Cardiac fibroblast (primary cell): Measurements from ENCODE around the gene RERE.
"Not testable (repeated sequence)": the region's sequence is repeated elsewhere in the genome, so short reads cannot be mapped to it uniquely, and the experiment has no call there.

ENCODE experiments used
- DNase-seq, 2 donors: peaks; one replicate each; pipeline versions ENCODE4 v3.0.0 to v3.0.0-alpha.2; 2010; ENCODE audit warnings: low read depth in 2 of 2
- H3K4me3 ChIP-seq, 2 donors: replicated peaks in 1 of 2; 1 replicate in 1 of 2; 2 replicates in 1 of 2; pipeline ENCODE4 v1.5.1; 2011; ENCODE audit warnings: low read depth in 2 of 2, low read length in 2 of 2, mild to moderate bottlenecking in 2 of 2, moderate library complexity in 1 of 2
- TF ChIP-seq, protein P1 (sequence below): IDR thresholded peaks from one replicate; pipeline ENCODE4 v1.5.1; 2011; ENCODE audit warnings: low read depth, mild to moderate bottlenecking, low read length, inconsistent platforms

RERE gene

DNA sequence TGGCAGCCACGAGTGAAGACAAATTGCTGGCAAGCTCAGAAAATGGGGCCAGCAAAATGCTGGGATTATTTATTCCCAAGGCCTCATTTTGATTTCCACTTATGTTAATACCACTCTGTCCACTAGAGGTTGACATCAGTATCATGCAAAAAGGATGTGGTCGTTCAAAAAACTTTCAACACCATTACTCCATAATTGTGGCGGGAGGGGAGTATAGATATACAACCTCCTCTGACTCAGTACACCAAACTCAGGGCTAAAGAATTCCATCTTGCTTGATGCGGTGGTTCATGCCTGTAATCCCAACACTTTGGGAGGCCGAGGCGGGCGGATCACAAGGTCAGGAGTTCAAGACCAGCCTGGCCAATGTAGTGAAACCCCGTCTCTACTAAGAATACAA lies 200.6 kb downstream of the RERE start:
- TF ChIP-seq, protein P1, sequence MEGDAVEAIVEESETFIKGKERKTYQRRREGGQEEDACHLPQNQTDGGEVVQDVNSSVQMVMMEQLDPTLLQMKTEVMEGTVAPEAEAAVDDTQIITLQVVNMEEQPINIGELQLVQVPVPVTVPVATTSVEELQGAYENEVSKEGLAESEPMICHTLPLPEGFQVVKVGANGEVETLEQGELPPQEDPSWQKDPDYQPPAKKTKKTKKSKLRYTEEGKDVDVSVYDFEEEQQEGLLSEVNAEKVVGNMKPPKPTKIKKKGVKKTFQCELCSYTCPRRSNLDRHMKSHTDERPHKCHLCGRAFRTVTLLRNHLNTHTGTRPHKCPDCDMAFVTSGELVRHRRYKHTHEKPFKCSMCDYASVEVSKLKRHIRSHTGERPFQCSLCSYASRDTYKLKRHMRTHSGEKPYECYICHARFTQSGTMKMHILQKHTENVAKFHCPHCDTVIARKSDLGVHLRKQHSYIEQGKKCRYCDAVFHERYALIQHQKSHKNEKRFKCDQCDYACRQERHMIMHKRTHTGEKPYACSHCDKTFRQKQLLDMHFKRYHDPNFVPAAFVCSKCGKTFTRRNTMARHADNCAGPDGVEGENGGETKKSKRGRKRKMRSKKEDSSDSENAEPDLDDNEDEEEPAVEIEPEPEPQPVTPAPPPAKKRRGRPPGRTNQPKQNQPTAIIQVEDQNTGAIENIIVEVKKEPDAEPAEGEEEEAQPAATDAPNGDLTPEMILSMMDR = peak; percentile 38
- H3K4me3 ChIP-seq = not testable (repeated sequence)
- peak; percentile 81 to 93 for DNase-seq

DNA sequence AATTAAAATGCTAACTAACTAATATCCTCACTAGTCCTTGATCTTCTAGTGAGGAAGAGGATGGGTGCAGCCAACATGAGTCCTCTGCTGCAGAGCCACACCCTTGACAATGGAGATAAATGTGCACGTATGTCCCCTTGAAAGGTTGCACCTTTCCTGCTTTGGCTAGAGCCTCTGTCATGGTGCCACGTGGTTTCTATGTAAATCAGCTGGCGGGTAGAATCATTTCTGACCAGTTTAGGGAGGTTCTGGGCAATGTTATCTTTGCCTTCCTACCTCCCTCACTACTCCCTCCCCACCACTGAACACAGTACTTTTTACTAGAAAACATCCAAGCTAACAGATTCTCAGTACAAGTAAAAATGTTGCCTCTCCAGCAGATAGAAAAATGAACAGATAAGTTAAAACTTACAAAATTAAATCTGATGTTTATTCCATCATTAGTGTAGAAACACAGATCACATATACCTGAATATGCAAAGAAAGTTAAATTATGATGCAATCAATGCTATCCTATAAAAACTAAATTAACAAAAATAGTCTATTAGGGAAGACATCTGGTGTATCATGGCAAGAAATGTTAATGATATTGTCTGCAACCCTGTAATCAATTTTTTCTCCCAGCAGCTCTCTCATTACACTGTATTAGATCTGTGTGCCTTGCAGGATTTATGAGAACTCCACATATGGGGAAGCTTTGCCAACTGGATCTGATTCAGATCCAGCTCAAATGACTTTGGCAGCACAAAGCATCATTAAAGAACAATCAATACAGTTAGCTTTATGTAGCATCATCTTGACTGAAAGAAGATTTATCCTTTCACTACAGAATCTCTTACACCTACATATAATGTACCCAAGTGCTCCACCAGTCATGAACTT lies 205.6 kb downstream of the RERE start:
- not testable (repeated sequence) for H3K4me3 ChIP-seq, DNase-seq

DNA sequence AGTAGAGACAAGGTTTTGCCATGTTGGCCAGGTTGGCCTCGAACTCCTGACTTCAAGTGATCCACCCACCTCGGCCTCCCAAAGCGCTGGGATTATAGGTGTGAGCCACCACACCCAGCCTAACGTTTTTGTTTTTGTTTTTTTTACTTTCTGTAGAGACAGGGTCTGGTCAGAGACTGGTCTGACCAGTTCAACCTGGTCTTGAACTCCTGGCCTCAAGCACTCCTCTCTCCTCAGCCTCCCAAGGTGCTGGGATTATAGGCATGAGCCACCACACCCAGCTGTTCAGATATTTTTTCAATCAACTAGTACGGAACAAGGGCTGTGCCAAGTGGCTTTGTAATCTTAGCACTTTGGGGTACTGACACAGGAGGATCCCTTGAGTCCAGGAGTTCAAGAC lies 209.5 kb downstream of the RERE start:
- TF ChIP-seq, protein P1 = no peak
- no peak for DNase-seq

DNA sequence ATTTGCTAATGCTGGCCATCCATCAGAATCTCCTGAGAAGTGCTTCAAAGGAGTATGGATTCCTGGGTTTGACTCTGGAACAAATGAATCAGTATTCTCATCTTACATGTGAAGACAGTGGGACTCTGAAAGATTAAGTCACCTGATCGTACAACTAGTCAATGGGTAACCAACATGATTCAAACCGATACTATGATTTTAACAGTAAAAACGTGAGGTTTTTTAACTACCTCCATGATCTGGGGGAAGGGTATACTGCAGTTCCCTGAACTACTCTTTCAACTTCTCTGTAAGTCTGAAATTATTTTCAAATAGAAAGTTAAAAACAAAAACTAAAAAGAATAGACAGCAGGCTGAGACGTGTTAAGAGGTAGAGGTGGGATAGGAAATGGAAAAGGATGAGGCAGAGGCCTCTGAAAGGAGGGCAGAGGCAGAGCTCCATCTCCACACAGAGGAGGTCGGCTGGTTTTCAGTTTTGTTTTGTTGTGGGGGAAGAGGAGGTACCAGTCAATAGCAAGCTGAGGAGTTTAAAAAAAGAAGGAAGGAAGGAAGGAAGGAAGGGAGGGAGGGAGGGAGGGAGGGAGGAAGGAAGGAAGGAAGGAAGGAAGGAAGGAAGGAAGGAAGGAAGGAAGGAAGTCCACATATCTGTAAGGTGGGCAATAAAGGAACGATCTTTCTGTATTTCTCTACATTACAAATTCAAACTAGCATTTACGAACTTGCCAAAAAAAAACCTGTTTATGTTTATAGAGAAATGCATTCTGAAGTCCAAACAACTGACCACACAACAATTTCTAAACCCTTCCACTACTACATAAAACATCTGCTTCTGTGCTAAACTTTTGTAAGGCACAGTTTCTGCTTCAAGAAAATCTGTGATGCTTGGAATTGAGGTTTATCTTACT lies 213.1 kb downstream of the RERE start:
- no peak overlapping the region for H3K4me3 ChIP-seq
- TF ChIP-seq, protein P1 = no peak
- DNase-seq = no peak

More for the DNA sequence above, 209.5 kb downstream of the RERE start:
- H3K4me3 ChIP-seq = no peak overlapping the region

DNA sequence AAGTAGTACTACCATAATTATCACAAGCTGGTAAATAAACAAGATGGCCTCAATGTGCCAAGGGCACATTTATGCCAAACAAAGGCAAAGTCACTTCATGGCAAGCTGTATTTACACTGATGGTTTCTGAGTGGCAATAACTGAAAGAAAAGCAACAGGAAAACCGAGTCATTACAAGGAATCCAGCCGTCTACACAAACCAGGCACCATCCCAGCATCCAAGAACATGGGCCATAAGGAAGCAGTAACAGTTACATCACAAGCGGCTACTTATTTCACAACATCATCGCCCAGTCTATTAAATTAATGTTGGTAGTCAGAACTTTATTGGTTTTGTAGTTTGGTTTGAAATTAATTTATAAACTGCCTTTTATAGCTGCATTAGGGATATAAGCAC lies 214.2 kb downstream of the RERE start:
- no peak overlapping the region for H3K4me3 ChIP-seq
- peak; percentile 53 to 61 for DNase-seq
- TF ChIP-seq, protein P1 = no peak

DNA sequence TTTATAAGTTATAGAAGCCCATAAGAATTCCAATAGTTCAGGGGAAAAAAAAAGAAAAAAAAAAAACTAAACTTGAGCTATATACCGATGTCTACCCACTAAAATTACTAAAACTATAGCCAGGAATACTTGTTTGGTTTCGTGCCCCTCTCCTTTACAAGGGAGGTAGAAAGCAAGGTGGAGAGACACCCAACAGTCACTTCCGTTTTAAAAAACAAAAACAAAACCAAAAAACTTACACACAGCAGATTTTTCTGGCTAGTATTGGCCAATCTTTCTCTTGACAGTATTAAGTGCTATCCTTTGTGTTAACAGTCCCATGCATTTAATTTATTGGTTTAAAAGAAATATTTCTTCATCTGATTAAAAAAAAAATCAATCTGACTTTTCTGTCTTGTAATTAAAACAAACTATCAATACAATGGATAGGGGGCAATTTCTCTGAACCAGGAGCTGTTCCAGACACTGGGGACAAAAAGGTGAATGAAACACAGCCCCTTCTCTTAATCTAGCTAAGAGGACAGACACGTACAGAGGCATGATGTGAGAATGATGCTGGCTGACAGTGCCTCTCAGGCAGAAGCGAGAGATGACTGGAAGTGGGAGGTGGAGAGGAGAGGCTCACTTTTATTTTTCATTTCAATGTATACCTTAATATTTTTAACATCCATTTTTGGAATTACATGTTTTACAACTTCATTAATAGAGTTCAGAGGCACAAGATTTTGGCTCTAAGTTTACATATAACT lies 214.8 kb downstream of the RERE start:
- no peak overlapping the region for H3K4me3 ChIP-seq
- no peak for DNase-seq
- TF ChIP-seq, protein P1 = no peak
